KMS-11 (cell line): ENCODE data around the gene FARS2.

Experiments
- H2AFZ ChIP-seq: fragments of 200-600 bp; sonication (generic); 2 replicates; pipeline ENCODE4 v1.6.1; 2016; ENCODE audit warnings: antibody characterized with exemption, mixed run types, low read depth
- H3K27ac ChIP-seq: fragments of 200-600 bp; sonication (generic); 2 replicates; pipeline ENCODE4 v1.6.1; 2016; ENCODE audit warnings: mild to moderate bottlenecking, mixed run types
- H3K27me3 ChIP-seq: fragments of 200-600 bp; sonication (generic); 2 replicates; pipeline ENCODE4 v1.6.1; 2017; ENCODE audit warnings: mild to moderate bottlenecking, low read depth, mixed run types, moderate library complexity; ENCODE audit not compliant: insufficient read depth
- H3K36me3 ChIP-seq: fragments of 200-600 bp; sonication (generic); 2 replicates; pipeline ENCODE4 v1.6.1; 2017; ENCODE audit warnings: mild to moderate bottlenecking, mixed run types; ENCODE audit not compliant: insufficient read depth
- H3K4me1 ChIP-seq: fragments of 200-600 bp; sonication (generic); 2 replicates; pipeline ENCODE4 v1.6.1; 2016; ENCODE audit warnings: mild to moderate bottlenecking, low read depth, mixed run types; ENCODE audit not compliant: poor library complexity, severe bottlenecking
- H3K4me2 ChIP-seq: fragments of 200-600 bp; sonication (generic); 2 replicates; pipeline ENCODE4 v1.7.0; 2016; ENCODE audit warnings: mild to moderate bottlenecking, mixed run types
- H3K4me3 ChIP-seq: fragments of 200-600 bp; sonication (generic); IDR thresholded peaks from 2 replicates; pipeline ENCODE4 v1.6.1; 2017; ENCODE audit warnings: low read depth, low read length, mixed read lengths; ENCODE audit not compliant: insufficient read depth
- H3K79me2 ChIP-seq: fragments of 200-600 bp; sonication (generic); 2 replicates; pipeline ENCODE4 v1.6.1; 2016; ENCODE audit warnings: low read depth, mixed run types; ENCODE audit not compliant: insufficient read depth
- H3K9ac ChIP-seq: fragments of 200-600 bp; sonication (generic); 2 replicates; pipeline ENCODE4 v1.6.1; 2016; ENCODE audit warnings: mild to moderate bottlenecking, mixed run types
- H4K20me1 ChIP-seq: fragments of 200-600 bp; sonication (generic); 2 replicates; pipeline ENCODE4 v1.6.1; 2016; ENCODE audit warnings: mild to moderate bottlenecking, mixed run types; ENCODE audit not compliant: insufficient read depth
- TF ChIP-seq, protein P1 (sequence below): fragments of 200-600 bp; sonication (generic); conservative IDR thresholded peaks from 2 replicates; pipeline ENCODE4 v1.6.1; 2017; ENCODE audit warnings: low read depth, mild to moderate bottlenecking, antibody characterized with exemption, low read length, moderate library complexity, mixed read lengths

The FARS2 gene

DNA sequence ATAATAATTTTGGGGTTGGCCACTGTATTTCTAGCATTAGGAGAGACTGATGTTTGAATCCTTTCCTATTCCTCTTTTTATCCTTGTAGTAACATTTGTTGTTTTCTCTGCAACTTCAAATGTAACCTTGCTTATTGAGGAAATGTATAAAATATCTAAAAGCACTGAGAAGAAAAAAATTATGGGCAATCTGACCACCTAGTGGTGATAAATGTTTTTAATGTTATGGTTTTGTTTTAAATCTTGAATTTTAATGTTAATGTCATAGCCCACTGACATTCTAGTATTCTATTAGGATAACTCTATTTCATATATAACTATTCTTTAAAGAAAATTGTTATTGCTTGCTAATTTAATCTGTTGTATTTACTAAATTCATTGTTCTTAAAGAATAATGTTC, 134.4 kb downstream of the FARS2 start:
- Histone ChIP-seq H3K4me3 (no peak overlapping the region), H2AFZ (no peak overlapping the region)

DNA sequence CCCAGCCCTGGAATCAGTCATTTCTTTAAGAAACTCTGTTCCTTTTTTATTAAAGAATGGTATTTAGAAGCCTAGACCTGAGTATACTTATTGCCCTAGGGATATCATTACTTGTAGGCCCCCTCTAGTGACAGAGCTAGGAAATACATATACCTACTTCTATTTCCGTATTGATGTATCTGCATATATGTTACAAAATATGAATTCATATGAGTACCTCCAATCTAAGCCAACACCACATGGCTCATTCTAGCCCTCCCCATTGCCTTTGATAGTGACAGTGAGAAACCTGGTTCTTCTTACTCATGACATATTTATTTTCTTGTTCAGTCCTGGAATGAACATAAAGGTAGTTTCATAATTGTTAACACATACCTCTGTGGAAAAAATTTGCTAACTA, 137.2 kb downstream of the FARS2 start:
- TF ChIP-seq, protein P1, sequence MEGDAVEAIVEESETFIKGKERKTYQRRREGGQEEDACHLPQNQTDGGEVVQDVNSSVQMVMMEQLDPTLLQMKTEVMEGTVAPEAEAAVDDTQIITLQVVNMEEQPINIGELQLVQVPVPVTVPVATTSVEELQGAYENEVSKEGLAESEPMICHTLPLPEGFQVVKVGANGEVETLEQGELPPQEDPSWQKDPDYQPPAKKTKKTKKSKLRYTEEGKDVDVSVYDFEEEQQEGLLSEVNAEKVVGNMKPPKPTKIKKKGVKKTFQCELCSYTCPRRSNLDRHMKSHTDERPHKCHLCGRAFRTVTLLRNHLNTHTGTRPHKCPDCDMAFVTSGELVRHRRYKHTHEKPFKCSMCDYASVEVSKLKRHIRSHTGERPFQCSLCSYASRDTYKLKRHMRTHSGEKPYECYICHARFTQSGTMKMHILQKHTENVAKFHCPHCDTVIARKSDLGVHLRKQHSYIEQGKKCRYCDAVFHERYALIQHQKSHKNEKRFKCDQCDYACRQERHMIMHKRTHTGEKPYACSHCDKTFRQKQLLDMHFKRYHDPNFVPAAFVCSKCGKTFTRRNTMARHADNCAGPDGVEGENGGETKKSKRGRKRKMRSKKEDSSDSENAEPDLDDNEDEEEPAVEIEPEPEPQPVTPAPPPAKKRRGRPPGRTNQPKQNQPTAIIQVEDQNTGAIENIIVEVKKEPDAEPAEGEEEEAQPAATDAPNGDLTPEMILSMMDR, result peak; percentile 72

More for the DNA sequence above, 134.4 kb downstream of the FARS2 start:
- Histone ChIP-seq H3K4me2 (no peak overlapping the region), H4K20me1 (no peaks in the 10 kb centered on the region), H3K9ac (no peak overlapping the region), H3K36me3 (no peaks in the 10 kb centered on the region), H3K4me1 (no peaks in the 10 kb centered on the region), H3K79me2 (no peaks in the 10 kb centered on the region), H3K27me3 (no peaks in the 10 kb centered on the region), H3K27ac (no peak overlapping the region)
- TF ChIP-seq, protein P1, result no peak

DNA sequence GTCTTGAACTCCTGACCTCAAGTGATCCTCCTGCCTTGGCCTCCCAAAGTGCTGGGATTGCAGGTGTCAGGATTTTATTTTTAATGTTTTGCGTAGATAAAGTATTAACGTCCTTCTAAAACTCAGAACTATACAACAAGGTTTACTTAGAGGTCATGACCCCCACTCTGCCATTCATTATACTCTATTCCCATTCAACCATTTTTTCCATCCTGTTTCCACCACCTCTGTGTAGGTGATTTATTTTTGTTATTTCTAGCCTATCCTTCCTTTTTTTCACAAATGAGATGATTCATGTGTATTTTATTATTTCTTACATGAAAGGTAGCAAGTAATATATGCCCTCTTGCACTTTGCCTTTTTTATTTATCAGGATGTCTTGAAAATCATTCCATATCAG, 138.1 kb downstream of the FARS2 start:
- Histone ChIP-seq H2AFZ (no peak overlapping the region), H3K9ac (no peak overlapping the region), H4K20me1 (no peaks in the 10 kb centered on the region), H3K4me1 (no peaks in the 10 kb centered on the region), H3K36me3 (no peaks in the 10 kb centered on the region), H3K4me2 (no peak overlapping the region), H3K4me3 (no peak overlapping the region), H3K79me2 (peaks cover 5% of the 10 kb centered on the region; the same call in 1 of the 2 replicates), H3K27me3 (no peaks in the 10 kb centered on the region), H3K27ac (no peak overlapping the region)
- TF ChIP-seq, protein P1, result no peak

More for the DNA sequence above, 137.2 kb downstream of the FARS2 start:
- Histone ChIP-seq H3K4me3 (no peak overlapping the region), H4K20me1 (no peaks in the 10 kb centered on the region), H3K27ac (no peak overlapping the region), H3K27me3 (no peaks in the 10 kb centered on the region), H3K4me1 (no peaks in the 10 kb centered on the region), H3K79me2 (peaks cover 5% of the 10 kb centered on the region; the same call in 1 of the 2 replicates), H2AFZ (no peak overlapping the region), H3K4me2 (no peak overlapping the region), H3K9ac (no peak overlapping the region), H3K36me3 (no peaks in the 10 kb centered on the region)

DNA sequence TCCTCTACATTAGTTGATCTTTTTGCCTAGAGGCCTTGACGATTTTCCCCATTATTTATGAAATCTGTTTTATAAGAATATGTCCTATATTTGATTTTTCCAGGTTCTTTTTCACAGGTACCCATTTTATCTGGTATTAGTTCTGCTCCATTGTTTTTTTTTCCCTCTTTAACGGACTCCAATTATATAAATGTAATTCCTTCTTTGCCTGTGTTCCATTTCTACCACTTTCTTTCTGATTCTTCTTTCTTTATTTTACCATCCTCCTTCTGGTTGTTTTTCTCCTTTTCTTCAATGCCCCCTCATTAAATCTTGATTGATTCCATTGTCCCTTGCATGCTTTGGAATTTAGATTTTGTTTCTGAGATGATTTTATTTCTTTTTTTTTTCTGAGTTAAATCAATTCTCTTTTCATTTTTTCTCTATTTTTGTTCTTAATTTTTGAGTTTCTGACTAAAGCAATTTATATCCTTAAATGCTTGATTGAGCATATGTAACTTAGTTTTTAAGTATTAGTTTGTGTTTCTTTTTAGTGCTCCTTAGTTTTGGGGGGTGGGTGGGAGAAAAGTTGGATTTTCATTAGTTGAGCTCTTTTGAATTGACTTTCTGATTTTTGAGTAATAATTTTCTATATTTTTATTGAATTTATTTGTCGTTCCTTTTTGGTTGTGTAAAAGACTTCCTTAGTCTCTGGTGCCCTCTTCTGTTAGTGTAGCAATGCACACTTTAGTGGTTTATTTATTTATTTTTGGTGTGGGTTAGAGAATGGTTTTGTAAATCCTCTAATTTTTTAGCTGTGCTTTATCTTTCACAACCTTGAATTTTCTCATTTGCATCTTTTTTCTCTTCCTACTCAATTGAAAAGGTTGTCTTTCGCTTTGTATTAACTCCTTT, 140.8 kb downstream of the FARS2 start:
- Histone ChIP-seq H3K27ac (no peak overlapping the region), H3K27me3 (no peaks in the 10 kb centered on the region), H3K4me1 (no peaks in the 10 kb centered on the region), H3K79me2 (peaks cover 5% of the 10 kb centered on the region; the same call in 1 of the 2 replicates), H2AFZ (no peak overlapping the region), H3K36me3 (no peaks in the 10 kb centered on the region), H3K4me2 (no peak overlapping the region), H3K4me3 (no peak overlapping the region), H3K9ac (no peak overlapping the region), H4K20me1 (no peaks in the 10 kb centered on the region)
- TF ChIP-seq, protein P1, result no peak; the same call in 1 of the 2 replicates
